Keratinocyte (primary cell): ENCODE data around the gene KIF22.

Experiments used
- CTCF ChIP-seq, 3 experiments: IDR thresholded peaks in 1 of 3; conservative IDR thresholded peaks in 1 of 3; optimal IDR thresholded peaks in 1 of 3; 2 replicates in 2 of 3; 3 replicates in 1 of 3; pipeline versions ENCODE3 to v1.5.1; 2011; ENCODE audit warnings: low read length in 3 of 3, mild to moderate bottlenecking in 3 of 3, moderate library complexity in 2 of 3, control low read depth in 1 of 3, inconsistent platforms in 1 of 3; ENCODE audit not compliant: insufficient read depth in 2 of 3; ENCODE audit errors: extremely low read depth in 1 of 3
- EZH2 ChIP-seq: IDR thresholded peaks from one replicate; pipeline ENCODE4 v1.6.1; 2012; ENCODE audit warnings: inconsistent platforms, mild to moderate bottlenecking, low read length, moderate library complexity

GRCh38 chr16:29756654-29757053, 33.9 kb upstream of the KIF22 start:
- TF ChIP-seq CTCF (optimal IDR thresholded peaks at IDR 0.05 in 1 of 3, IDR thresholded peaks at IDR 0.05 in 1 of 3, conservative IDR thresholded peaks at IDR 0.05 in 1 of 3; ENCODE audit: extremely low read depth in 1 of 3, insufficient read depth in 2 of 3, low read length in 3 of 3), result no peak
- TF ChIP-seq EZH2, result no peak
